ENCODE results near the gene SLC10A6.

Gene SLC10A6

DNA sequence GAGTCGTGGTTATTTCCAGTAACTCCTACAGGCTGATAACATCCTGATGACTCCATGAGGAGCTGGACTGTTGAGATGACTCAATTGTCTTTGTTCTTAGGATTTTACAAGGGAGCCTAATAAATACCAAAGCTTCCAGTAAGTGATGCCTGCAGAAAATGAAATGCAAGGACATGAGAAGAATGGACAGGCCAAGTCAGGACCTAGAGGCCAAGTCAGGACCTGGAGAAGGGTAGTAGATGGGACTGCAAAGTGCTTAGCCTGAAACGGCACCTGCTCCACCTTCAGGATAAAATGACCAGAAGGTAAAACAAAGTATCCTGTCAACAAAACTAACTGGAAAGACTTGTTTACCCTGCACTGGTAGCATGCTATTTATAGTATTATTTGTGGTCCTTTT is 6.4 kb upstream of the SLC10A6 start:
- in situ Hi-C loops (cut with HindIII; ENCODE audit: low pct_ligation_motif_present, low pct_unique_long_range_greater_than_20kb, low sequenced_read_pairs), result no loop called here
- DNase-seq, result no peak

DNA sequence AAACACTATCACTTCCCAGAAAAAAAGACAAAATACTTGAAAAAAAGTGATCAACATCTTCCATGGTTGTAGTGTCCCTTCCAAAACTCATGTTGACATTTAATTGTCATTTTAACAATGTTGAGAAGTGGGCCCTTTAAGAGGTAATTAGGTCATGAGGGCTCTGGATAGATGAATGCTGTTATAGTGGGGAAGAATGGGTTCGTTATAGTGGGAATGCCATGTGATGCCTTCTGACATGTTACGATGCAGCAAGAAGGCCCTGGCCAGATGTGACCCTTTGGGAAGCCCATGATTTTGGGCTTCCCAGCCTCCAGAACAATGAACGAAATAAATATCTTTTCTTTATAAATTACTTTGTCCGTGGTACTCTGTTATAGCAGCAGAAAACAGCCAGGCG is 4.0 kb upstream of the SLC10A6 start:
- no peak for DNase-seq
- in situ Hi-C loops (cut with HindIII; ENCODE audit: low pct_ligation_motif_present, low pct_unique_long_range_greater_than_20kb, low sequenced_read_pairs), result no loop called here

DNA sequence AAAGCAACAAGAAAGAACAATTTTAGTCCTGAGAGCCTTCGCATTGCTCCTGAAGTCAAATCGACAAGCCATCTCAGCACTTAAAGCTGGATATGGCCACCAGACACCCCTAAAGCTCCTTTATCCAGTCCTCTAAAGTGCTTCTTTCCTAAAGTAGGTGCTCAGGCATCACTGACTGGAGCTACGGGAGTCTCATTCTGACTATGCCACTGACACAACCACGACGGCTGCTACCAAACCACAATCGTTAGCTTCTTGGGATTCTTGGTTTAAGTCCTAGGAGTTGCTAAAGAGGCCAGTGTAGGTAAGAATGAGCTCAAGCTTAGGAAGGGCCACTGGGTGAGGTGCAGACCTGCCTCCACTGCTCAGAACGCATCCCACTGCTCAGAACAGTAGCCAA is 1.0 kb downstream of the SLC10A6 start:
- no peak for DNase-seq
- in situ Hi-C loops (cut with HindIII; ENCODE audit: low pct_ligation_motif_present, low pct_unique_long_range_greater_than_20kb, low sequenced_read_pairs), result no loop called here

DNA sequence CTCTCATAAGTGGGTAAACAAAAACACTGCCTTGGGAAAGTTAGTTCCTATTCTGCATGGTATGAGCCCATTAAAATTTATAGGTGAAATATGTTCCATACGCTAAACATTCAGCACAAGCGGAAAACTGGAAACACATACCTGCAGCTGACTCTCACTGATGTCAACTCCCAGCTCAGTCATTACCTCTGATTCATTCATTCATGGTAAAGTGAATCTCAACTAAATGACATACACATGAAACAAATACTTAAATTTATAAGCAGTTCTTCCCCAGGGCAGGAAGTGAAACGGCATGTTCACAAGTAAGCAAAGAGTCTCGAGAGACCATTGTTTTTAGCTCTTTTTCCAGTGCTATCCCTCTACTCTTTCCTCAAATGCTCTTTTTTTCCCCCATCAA is 1.6 kb downstream of the SLC10A6 start:
- in situ Hi-C loops (cut with HindIII; ENCODE audit: low pct_ligation_motif_present, low pct_unique_long_range_greater_than_20kb, low sequenced_read_pairs), result no loop called here
- no peak for DNase-seq

DNA sequence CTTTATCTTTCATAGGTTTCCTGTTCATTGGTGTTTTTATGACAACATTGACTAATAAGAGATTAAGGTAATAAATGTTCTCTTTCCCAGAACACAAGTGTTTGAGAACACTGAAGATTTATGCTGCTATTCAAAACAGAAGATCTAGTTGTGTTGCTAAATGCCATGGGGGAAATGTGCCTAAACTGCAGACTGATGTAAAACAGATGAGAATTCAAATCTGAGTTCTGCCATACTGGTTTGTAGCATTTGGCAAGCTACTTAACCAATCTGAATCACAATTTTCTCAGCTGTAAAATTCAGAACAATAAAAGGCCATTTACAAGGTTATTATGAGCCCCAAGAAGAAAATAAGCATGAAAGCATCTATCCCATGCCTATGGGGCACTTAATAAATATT is 2.3 kb downstream of the SLC10A6 start:
- DNase-seq, result no peak
- in situ Hi-C loops (cut with HindIII; ENCODE audit: low pct_ligation_motif_present, low pct_unique_long_range_greater_than_20kb, low sequenced_read_pairs), result no loop called here

DNA sequence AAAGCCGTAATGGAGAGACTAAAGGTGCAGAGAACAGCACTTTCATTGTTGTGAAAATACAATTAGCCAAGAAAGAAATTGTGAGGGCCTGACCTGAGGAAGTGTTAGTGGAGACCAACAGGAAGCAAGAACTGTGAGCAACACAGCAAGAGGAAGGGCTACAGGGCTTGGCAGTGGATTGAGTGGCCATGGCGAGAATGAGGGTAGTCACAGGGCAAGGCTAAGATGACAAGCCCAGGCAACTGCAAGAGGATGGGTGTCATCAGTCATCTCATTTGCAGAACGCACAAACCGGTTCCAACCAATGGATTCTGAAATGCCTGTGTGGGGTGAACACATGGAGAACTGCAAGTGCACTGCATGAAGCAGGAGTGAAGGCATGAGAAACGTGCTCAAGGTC is 3.6 kb downstream of the SLC10A6 start:
- in situ Hi-C loops (cut with HindIII; ENCODE audit: low pct_ligation_motif_present, low pct_unique_long_range_greater_than_20kb, low sequenced_read_pairs), result no loop called here
- no peak for DNase-seq

DNA sequence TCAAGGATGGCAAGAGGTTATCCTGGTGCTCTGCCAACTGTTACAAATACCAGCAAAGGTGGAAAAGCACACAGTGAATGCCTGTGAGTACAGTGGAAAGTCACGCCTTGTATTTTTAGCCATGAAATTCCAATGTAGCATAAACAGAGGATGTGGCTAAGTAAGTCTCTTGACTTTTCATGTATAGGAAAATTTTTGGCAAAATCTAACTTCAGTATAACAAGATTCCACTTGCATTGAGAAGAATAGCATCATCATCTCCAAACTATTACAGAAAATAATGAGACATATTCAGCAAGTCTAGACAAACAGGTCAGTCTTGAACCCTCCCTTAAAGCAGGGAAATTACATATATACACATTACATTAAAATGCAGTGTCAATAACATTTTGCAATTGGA is 7.9 kb downstream of the SLC10A6 start:
- in situ Hi-C loops (cut with HindIII; ENCODE audit: low pct_ligation_motif_present, low pct_unique_long_range_greater_than_20kb, low sequenced_read_pairs), result no loop called here
- DNase-seq, result no peak

DNA sequence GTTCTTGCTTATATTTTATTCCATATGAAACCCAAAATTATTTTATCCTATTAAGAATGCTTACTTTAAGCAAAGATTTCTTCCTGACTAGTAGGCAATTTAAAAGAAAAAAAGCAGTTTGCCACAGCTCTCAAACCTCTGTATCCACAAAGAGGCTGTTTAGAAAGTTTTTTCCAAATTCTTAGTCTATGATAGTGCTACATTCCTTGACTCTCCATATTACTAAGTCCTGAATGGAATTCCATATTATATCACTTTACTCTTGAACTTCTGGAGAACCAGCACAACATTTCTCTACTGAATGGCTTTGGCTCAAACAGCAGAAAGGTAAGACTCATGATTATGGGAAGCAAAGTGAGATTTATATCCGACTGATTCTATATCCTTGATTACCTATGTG is 8.3 kb downstream of the SLC10A6 start:
- DNase-seq, result no peak
- in situ Hi-C loops (cut with HindIII; ENCODE audit: low pct_ligation_motif_present, low pct_unique_long_range_greater_than_20kb, low sequenced_read_pairs), result no loop called here

DNA sequence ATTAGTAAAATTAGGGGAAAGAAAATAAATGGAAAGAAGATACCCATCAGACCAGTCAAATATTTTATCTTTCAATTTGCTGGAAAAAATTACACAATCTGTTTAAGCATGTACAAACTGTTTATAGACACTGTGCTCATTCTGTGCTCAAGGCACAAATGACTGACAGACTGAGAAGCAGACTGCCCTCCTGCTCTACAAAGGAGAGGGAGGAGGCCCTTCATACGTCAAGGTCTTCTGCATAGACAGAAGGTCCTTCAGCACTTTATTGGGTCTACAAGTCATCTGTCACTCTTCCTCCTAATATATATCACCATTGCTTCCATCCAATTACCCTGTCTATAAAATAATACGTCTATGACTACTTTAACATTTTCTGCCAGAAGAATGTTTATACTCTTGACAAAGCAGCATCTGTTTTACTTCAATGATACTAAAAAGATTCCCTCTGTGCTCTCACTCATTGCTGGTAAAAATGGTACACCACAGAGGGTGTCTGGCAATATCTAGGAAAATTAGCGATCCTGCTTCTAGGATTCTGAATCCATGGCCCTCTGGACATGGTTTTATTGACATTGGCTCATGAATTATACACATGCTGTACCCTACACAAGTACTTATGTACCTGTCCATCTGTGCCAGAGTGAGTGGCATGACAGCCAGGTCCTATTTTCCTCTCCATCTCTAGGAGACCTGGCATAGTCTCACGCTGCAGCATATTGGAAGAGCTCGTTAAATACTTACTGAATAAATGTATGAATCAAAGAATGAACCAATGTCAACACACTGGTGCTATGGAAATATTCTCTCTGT is 11.3 kb downstream of the SLC10A6 start:
- in situ Hi-C loops (cut with HindIII; ENCODE audit: low pct_ligation_motif_present, low pct_unique_long_range_greater_than_20kb, low sequenced_read_pairs), result no loop called here
- no peak for DNase-seq

DNA sequence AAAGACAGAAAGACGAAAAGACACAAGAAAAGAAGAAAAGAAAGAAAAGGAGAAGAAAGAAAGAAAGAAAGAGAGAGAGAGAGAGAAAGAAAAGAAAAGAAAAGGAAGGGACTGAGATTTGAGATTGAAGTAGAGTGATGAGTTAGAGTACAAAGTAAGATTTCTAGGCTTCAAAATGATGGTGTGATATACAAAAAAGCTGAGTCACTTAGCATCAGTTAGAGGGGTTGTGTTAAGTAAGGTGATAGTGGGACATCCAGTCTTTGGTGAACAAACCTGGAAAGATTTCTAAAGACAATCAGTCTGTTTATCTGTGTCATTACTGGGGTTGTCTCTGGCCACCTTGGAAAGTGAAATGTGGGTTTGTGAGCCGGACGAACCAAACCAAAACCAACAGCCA is 13.5 kb downstream of the SLC10A6 start:
- in situ Hi-C loops (cut with HindIII; ENCODE audit: low pct_ligation_motif_present, low pct_unique_long_range_greater_than_20kb, low sequenced_read_pairs), result no loop called here
- no peak for DNase-seq

DNA sequence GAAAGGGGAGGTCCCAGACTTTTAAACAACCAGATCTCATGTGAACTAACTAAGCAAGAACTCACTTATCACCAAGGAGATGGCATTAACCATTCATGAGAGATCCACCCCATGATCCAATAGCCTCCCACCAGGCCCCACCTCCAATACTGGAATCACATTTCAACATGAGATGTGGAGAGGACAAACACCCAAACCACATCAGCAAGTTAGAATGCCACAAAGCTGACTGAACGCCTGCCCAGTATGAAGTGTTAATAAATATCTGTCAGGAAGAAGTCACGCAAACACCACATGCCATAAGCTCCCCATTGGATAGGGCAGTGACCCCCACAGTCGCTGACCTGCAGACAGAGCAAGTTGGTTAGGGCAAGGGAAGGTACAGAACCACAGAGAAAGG is 14.3 kb downstream of the SLC10A6 start:
- in situ Hi-C loops (cut with HindIII; ENCODE audit: low pct_ligation_motif_present, low pct_unique_long_range_greater_than_20kb, low sequenced_read_pairs), result no loop called here
- no peak for DNase-seq

DNA sequence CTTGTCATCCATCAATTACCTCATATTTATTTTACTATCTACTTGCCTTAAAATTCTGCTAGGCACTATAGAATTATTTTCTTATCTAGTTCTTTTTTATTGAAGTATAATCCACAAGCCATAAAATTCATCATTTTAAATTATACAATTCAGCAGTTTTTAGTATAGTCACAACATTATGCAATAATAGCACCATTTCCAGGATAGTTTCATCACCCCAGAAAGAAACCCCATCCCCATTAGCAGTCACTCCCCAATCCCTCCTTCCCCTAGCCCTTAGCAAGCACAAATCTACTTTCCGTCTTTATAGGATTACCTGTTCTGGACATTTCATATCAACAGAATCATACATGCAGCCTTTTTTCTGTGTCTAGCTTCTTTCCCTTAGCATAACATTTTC is 15.6 kb downstream of the SLC10A6 start:
- DNase-seq, result no peak
- in situ Hi-C loops (cut with HindIII; ENCODE audit: low pct_ligation_motif_present, low pct_unique_long_range_greater_than_20kb, low sequenced_read_pairs), result no loop called here

DNA sequence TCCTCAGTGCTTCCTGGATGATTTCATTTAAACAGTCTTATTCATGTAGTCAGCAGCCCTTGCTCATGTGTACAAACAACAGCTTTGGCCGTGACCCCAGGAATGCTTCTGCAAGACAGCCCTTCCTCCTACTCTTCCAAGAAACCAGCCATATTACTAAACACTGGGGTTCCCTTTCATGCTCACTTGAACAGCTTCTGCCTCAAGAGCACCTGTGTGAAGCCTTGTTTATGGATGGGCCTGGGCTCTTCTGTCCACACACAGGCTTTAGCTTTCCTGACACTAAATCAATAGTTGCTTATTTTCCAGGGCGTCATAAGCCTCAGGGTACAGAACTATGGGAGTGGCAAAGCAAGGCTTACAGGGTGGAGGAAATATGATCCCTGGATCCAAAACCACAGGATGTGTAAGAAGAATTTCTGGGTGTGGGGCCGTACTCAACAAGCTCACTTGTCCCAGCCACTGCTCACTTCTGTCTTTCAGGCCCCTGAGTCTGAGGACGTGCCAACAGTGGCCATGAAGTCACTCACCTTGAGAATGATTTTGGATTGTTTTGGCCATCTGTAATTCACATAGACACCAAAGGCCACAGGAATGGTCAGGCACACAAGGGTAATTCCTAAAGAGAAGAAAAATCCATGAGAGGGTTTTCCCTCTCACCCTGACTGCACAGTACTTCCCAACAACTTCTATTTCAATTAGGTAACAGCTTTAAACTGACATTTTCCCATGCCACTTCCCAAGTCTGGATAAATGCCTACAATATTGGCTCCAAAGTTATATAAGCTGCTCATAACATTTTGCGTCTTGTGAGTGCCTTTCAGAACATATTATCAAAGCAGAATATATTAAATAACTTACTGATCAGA is 17.7 kb downstream of the SLC10A6 start:
- in situ Hi-C loops (cut with HindIII; ENCODE audit: low pct_ligation_motif_present, low pct_unique_long_range_greater_than_20kb, low sequenced_read_pairs), result no loop called here
- no peak for DNase-seq

DNA sequence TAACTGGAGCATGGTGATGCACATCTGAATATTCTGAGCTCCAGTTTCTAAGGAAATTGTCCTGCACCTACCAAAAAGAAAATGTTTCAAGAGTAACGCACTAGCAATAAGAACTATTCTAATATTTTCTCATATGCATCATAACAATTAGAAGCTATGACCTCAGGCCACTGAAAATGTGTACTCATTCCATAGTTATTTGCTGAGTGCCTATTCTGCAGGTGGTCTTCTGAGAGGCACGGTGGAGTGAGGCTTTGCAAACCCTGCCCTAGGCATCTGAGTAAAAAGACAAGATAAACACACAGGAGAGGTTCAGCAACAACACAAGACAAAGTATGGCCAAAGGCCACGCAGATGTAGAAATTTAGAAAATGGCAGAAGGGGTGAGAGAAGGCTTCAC is 23.7 kb downstream of the SLC10A6 start:
- DNase-seq, result no peak
- in situ Hi-C loops (cut with HindIII; ENCODE audit: low pct_ligation_motif_present, low pct_unique_long_range_greater_than_20kb, low sequenced_read_pairs), result no loop called here

DNA sequence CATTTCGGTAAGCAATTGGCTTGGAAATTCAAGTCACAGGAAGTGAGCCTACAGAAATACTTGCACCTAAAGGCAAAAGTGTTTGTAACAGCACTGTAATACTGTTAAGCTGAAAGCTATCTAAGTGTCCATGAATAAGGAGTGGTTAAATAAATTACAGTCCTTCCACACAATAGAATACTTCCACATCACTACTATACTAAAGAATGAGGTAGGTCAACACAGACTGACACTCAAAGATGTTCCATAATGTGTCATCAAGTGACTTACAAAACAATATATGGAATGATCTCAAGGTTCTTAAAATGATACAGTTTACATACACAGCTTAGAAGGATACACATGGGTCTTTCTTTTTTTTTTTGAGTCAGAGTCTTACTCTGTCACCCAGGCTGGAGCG is 27.0 kb downstream of the SLC10A6 start:
- in situ Hi-C loops (cut with HindIII; ENCODE audit: low pct_ligation_motif_present, low pct_unique_long_range_greater_than_20kb, low sequenced_read_pairs), result no loop called here
- DNase-seq, result no peak

DNA sequence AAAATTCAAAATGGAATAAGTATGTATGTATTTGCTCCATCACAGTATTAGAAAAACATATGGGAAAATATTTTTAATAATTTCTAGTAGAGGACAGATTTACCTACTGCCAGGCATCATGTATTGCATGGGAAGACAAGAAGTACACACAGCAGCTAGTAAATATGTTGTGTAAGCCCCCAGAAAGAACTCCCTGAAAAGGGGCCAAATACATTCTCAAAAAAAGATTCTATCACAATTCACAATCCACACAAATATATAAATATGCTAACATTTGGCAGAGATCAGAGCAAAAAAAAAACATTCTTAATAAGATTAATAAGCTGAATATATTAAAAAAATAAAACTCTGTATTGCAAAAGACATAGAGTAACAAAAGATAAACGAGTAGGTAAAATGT is 28.0 kb downstream of the SLC10A6 start:
- DNase-seq, result no peak

DNA sequence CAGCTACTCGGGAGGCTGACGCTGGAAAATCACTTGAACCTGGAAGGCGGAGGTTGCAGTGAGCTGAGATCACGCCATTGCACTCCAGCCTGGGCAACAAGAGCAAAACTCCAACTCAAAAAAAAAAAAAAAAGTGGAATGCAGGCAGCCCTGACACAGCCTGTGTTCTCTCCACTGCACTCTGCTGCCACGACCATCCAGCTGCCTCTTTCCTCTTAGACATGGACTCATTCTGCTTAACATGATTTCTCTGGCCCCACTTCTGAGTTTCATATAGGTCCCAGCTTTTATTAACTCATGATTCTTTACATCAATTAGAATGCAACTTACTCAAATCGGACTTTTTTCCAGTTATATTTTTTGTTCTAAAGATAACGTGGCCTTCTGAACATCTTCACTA is 29.6 kb downstream of the SLC10A6 start:
- in situ Hi-C loops (cut with HindIII; ENCODE audit: low pct_ligation_motif_present, low pct_unique_long_range_greater_than_20kb, low sequenced_read_pairs), result no loop called here
- DNase-seq, result no peak

More for the DNA sequence above, 28.0 kb downstream of the SLC10A6 start:
- in situ Hi-C loops (cut with HindIII; ENCODE audit: low pct_ligation_motif_present, low pct_unique_long_range_greater_than_20kb, low sequenced_read_pairs), result no loop called here

DNA sequence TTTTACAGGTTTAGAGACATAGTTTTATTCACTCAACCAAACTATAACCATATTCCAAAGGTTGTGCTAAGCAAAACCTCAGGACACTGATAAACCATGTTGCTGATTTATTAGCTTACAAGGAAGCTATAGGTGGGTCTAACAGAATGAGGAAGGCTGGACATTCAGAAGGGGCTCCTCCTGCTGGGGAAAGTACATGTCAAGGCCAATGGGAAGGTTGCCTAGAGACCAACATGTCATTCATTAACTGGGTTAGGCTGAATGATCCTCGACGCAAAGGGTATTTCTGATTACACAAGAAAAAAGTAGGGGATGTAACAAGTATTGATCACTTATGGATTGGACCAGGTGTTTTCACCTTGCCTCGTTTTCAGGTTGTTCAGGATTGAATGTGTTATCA is 30.3 kb downstream of the SLC10A6 start:
- in situ Hi-C loops (cut with HindIII; ENCODE audit: low pct_ligation_motif_present, low pct_unique_long_range_greater_than_20kb, low sequenced_read_pairs), result no loop called here
- DNase-seq, result peak; percentile 28

DNA sequence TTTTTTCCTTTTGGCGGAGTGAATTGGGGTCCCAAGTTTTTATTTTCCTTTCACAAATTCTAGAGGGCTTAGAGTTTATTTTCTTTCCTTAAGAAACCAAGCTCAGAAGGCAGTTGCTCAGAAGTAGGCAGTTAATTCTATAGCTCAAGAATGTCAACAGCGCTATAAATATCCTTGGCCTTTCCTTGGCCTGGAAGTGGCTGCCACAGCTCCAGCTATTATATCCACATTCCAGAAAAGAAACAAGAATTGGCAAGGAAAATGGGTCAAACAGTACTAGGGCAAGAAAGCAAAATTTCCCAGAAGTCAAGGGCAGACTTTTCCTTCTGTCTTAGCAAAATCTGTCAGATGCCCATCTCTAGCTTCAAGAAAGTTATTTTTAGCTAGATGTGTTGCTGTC is 31.0 kb downstream of the SLC10A6 start:
- in situ Hi-C loops (cut with HindIII; ENCODE audit: low pct_ligation_motif_present, low pct_unique_long_range_greater_than_20kb, low sequenced_read_pairs), result no loop called here
- no peak for DNase-seq

All from ACHN (cell line).